Posterior cingulate gyrus (tissue), 11 donors: ENCODE data around the gene KIRREL3.

Experiments used
- DNase-seq, 10 donors: peaks; one replicate each; pipeline versions ENCODE4 v3.0.0 to v3.0.0-alpha.2; 2020 to 2021; ENCODE audit warnings: mixed read lengths in 3 of 10
- intact Hi-C: fragments of 100-400 bp; cut with DNase I; formaldehyde crosslinking; loops from one replicate; pipeline ENCODE4 v1.15.1; 2023

Gene KIRREL3

DNA sequence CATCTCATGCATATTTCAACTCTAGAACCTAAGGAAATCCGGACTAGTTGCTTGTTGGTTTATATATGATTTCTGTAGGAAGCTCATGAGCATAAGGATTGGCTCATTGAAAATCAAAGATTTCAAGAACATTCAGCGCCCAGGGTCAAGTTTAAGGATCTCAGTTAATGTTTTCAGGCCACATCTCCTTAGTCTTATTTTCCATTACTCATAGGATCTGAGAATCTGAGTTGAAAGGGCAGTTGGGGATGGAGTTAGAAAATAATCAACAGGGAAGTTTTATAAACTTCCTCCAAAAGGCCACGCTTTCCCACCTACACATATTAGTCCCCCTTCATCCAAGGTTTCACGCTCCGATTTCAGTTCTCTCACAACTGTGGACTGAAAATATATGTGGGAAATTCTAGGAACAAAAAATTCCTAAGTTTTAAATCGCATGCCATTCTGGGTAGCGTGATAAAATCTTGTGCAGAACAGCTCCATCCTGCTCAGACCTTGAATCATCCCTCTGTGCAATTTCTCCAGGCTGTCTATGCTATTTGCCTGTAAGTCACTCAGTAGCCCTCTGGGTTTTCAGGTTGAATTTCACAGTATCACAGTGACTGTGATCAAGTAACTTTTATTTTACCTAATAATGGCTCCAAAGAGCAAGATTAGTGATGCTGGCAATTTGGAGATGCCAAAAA is 160.2 kb downstream of the KIRREL3 start:
- DNase-seq: no peak
- intact Hi-C loops: no loop called here

DNA sequence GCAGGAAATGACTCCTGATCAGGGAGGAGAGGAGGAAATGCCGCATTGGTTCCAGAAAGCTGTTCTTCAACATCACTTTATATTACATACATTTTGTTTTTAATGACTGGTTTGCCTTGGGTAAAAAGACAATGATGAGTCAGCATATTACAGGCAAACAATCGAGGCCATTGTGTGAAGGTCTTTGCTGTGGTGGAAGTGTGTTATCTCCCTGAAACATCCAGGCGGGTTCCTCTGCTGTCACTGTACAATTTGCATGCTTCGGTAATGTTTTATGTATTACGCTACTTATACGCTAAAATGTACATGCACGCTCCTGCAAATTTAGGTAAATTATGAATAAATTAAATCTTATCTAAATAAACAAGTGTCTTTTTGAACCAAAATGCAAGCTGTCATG is 161.1 kb downstream of the KIRREL3 start:
- peak in 2 of 10 donors; percentile 27 to 32 for DNase-seq
- intact Hi-C loops: no loop called here

DNA sequence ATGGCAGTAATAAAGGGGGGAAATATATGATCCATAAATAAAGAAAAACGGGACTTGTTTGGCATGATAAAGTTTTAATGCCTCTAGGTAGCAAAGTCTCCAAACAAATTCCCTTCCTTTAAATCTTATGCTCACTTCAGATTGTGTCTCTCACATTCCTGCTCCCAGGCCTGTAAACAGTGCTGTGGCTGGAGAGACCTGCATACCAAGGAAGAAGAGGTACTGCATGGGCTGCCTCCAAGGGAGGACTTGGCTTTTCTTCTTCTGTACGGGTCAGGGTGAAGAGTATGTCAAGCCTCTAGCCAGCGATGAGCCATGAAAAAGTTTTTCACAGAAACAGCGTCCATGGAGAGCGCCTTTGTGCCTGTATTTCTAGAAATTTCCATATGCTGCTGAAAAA is 161.8 kb downstream of the KIRREL3 start:
- intact Hi-C loops: no loop called here
- no peak for DNase-seq

DNA sequence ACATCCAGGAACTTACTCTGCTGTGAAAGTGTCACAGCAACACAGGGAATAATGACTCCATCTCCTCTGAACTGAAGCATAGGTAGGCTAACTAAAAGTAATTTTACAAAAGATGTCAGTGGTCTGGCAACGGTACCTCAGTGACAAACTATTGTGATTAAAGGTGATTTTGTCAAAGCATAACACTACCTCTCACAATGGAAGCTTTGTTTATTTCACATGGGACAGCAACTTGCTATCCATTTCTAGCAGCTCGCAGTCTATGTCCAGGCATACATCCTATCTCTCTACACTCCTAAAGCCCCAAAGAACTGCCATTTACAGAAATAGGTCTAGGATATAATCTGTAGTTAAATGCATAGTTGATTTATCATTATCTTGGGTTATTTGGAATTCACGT is 163.0 kb downstream of the KIRREL3 start:
- intact Hi-C loops: no loop called here
- no peak for DNase-seq

DNA sequence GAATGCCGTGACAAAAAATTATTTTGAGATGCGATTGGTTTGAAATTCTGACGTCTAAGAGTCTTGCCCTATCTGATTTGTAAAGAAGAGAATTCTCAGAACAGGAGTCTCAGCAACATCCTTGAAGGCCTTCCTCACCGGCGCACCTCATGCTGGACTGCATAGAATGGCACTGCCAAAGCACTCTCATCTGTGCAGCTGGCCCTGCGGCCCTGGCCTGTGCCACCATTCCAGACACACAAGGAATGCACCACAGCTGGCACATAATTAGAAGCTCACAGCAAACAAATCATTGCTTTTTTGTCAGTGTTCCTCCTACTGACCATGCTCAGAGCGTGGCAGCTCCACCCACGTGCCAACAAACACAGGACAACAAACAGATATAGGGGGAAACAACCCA is 166.0 kb downstream of the KIRREL3 start:
- peak in 6 of 10 donors; percentile 16 to 91 (median 45) for DNase-seq
- intact Hi-C loops: no loop called here

DNA sequence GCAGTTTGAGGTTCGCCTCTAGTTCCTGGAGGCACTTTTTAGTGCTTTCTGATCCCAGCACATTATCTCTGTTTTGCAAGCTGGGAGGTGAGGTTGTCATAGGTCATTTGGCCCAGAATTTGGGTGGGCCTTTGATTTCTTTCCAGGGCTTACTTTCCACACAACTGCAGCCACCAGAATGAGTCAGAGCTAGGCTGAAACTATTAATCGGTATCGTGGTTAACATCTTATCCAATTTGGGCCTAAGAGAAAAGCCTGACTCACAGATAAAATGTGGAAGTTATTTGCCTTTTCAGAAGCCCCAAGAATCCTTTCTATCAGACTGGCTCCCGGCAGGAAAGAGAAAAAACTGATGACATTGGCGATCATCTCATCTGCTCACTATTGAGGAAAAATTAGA is 166.4 kb downstream of the KIRREL3 start:
- intact Hi-C loops: no loop called here
- DNase-seq: no peak

DNA sequence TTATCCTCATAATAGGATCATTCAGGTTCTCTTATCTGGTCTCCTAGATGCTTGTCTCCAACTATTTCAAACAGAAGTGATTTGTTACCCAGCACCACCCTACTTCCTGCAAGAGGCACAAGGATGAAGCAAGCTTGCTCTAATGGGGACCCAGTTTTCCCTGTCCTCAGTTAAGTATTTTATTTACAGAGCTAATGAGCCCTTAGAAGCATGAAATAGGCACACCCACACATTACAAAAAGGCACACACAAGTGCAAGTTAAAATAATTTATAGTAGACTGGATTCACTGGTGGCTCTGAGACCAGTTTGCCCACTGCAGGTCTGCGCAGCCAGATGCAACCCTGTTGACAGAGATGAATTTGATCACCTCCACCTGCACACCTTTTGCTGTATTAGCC is 167.5 kb downstream of the KIRREL3 start:
- intact Hi-C loops: no loop called here
- no peak for DNase-seq

DNA sequence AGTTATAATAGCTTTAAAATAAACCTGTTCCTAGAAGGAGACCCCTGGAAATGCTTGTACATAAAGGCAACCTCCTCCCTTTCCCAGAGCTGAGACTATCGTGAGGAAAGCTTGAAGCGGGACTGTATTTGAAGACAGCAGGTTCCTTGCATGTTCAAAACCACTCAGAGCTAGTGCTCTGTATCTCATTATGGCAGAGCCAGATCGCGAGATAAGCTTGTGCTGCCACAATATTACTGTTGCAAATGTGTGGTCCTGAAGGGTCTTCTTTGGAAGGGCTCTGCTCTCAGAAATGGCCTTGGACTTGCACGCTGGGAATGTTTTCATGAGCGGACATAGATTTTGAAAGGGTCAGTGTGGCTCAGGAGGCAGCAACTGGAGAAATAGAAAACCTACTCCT is 168.2 kb downstream of the KIRREL3 start:
- no peak for DNase-seq
- intact Hi-C loops: no loop called here

DNA sequence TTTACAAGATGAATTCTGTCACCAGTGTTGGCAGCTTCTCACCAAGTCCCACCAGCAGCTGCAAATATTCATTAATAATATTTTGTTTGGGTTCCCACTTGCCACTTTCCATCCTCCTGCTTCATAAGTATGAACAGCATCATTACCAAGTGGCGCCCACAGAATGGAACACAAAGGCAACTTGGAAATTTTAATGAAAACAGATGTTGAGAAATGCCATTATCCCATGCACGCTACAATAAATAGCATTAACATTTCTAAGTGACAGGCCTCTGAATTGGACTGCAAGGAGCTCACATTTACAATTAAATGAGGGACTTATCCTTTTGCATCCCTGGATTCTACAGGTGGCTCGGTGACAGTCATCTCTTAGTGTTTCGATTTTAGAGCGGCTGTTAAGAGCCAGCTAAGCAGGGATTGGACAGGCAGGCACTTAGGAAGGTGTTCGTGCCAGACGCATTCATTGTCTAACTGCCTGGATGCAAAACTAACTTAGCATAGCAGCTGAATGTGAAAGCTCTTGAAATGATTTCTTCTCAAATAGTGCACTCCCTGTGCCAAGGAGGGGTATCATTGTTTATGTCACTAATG is 170.3 kb downstream of the KIRREL3 start:
- intact Hi-C loops: no loop called here
- DNase-seq: no peak

DNA sequence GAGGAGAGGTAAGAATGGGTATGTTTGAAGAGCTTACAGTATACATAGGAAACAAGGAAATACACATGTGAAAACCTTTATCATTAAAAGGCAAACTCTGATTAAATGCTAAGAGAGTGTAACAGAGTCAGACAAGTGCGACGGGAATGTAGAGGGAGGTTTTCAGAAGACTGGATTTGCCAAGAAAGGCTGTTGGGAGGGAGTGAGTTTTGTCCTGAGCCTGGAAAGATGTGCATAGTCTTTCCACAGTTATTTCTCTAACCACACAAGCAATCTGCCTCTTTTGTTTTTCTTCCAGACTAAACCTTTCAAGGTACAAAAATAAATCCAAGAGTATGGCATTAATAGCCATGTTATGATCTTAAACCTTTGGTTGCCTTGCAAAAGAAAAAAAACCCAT is 170.9 kb downstream of the KIRREL3 start:
- intact Hi-C loops: no loop called here
- DNase-seq: no peak

DNA sequence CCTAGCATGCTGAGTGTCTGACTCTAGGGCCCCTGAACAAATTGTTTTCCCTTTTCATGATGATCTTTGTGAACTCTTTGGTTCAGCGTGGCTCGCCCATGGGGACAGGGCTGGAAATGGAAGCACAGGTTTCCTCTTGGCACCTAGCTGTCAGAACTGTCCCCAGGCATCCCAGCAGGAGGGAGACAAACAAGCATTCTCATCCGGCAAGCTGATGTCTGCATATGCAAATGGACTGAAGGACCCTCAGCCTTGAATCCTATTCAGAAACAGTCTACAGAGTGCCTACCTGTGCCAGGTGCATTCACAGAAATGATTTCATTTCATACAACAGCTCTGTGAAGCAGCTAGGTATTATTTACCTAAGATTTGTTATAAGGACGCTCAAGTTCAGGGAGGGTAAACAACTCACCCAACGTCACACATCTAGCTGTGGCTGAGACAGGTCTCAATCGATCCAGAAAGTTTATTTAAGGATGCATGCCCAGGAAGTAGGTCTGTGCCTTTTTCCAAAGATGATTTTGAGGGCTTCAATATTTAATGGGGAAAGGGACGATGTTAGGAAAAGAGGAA is 176.4 kb downstream of the KIRREL3 start:
- DNase-seq: no peak
- intact Hi-C loops: no loop called here

DNA sequence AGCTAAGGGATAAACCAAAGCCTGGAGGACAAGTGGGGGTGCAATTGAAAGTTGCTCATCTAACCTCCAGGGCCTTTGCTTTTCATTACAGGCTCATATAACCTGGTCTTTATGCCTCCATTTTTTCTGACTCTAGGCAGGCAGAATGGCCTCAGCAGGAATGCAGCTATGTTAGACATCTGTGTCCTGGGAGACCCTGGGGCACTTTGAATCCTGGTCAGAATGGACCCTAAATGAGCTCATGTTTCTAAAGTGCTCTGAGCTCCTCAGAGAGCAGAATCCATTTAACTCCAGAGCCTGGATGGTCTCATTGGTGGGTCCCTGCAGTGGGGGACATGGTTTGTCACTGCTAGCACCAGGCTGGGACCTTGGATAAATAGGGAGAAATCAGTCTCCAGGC is 177.3 kb downstream of the KIRREL3 start:
- DNase-seq: no peak
- intact Hi-C loops: no loop called here

DNA sequence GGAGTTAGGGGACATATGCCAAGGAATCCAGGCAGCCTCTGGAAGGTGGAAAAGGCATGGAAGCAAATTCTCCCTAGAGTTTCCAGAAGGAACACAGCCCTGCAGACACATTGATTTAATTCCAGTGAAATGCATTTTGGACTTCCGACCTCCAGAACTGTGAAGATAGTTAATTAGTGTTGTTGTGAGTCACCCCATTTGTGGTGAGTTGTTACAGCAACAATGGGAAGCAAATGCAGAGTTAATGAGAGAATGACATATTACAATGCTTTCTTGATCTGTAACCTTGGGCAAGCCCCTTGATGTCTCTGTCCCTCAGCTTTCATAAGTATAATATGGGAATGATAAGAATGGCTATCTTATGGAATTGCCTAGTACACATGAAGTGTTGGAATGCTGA is 178.7 kb downstream of the KIRREL3 start:
- intact Hi-C loops: no loop called here
- DNase-seq: no peak

DNA sequence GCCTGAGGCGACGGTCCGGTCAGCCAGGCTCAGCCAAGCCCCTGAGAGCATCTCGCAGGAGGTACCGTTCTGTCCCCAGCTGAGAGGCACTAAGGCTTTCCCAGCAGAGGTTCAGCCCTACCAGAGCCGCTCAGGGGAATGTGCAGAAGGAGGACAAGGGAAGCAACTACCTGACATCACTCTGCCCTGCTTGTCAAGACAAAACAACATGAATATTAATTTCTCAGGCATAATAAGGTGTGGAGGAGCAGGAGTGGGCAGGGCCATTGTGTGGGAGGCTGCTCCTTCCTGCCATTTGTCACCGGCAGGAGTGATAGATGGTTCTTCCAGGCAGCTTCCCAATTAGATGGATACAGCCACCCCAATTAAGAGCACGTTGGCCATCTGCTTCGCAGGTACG is 181.4 kb downstream of the KIRREL3 start:
- intact Hi-C loops: no loop called here
- no peak for DNase-seq

DNA sequence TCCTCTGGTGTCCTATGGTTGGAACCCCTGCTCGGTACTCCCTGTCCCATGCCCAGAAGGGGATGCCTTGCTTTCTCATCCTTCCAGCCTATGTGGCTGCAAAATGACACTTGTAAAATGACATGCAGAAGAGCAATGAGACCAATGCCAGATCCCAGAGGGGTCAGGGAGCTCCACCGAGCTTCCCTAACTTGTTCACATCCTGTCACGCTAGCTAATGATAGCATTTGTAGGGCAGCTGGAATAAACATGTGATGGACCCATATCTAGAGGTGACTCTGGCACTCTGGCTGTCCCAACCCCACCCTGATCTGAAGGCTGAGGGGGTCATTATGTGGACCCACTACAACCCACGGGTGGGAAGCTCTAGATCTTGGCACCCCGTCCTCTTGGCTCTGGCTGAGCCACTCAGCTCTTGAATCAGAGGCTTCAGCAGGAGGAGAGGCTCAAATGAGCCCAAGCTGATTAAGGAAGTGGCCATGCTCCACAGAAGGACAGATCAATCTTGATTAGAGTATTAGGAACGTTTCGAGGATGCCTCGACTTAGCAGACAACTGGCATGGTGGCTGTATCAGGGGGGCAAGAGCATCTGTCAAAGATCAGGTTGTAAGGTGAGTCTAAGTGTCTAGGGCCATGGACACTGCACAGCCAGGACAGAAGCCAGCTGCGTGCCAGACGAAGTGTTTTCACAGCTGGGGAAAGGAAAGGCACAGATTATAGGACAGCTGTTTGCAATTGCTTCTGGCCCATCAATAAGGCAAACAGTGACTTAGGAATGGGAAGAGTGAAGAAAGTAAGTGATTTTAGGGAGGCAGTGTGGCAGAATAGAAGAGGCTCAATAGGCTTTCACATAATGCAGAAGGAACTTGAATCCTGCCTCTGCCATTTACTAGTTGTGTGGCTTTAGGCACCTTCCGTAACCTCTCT is 182.8 kb downstream of the KIRREL3 start:
- no peak for DNase-seq
- intact Hi-C loops: no loop called here

DNA sequence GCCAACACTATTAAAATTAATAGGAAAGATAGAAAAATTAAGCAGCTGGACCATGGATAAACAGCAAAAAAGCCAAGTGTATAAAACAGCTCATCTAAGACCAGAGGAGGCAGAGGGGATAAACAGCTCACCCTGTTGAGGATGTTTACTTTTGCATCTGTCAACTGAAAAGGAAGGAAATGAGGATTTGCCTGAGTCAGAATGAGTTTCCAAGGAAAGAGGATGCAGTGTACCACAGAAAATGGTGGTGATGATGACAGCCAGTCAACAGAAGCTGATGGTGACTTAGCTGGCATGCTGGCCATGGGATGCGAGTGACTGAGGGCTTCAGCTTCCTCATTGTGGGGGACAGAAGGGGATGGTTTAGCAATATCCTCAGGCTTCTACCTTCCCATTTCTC is 183.5 kb downstream of the KIRREL3 start:
- no peak for DNase-seq

DNA sequence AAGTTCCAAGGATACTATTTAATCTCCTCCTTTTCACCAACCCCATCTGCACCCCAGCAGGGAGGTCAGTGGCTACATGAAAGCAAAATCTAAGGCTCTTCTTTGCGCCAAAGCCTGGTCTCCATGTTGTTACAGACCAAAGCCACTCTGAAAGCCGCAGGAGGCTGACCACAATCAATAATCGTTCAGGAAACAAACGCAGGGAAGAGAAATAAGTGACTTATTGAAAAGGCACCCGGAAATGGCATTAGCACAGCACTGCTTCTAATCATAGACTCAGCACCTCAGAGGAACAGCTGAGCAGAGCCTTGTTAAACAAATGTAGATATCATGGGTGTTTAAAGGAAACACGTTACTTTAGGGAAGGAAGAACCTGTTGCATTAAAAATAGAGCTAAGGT is 183.9 kb downstream of the KIRREL3 start:
- intact Hi-C loops: no loop called here
- DNase-seq: no peak

More for the DNA sequence above, 183.5 kb downstream of the KIRREL3 start:
- intact Hi-C loops: no loop called here

DNA sequence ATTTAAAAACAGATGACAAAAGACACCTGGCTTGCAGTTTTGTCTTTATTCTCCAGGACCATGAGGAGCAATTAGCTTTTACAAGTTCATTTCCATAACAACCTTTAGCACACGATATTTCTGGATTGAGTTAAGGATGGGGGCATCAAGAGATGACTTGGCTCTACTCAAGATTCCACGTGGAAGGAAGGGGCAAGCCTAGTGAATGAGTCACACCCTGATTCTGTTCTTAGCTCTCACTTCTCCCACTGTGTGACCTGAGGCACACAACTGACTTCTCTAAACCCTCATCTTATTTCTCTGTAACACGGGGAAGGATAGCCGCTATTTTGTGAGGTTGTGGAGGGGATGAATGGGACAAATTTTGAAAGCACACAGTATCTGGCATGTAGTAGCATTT is 185.5 kb downstream of the KIRREL3 start:
- intact Hi-C loops: no loop called here
- no peak for DNase-seq

DNA sequence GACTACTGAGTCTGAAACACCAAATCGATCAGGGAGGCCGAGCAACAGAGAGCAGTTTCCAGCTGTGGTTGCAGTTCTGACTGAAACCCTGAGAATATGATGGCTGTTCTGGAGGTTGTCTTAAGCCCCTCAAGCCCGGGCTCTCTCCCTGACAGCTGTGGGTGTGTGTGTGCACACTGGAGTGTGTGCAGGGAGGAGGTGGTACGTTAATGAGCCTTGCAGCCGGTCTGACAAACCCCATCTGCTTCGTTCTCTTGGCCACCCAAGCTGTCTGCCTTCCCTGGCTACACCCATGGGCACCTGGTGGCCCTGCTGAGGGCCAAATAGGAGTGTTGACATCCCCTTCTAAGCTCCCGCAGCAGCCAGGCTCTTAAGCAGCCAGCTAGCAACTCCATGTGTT is 189.8 kb downstream of the KIRREL3 start:
- DNase-seq: no peak
- intact Hi-C loops: no loop called here

DNA sequence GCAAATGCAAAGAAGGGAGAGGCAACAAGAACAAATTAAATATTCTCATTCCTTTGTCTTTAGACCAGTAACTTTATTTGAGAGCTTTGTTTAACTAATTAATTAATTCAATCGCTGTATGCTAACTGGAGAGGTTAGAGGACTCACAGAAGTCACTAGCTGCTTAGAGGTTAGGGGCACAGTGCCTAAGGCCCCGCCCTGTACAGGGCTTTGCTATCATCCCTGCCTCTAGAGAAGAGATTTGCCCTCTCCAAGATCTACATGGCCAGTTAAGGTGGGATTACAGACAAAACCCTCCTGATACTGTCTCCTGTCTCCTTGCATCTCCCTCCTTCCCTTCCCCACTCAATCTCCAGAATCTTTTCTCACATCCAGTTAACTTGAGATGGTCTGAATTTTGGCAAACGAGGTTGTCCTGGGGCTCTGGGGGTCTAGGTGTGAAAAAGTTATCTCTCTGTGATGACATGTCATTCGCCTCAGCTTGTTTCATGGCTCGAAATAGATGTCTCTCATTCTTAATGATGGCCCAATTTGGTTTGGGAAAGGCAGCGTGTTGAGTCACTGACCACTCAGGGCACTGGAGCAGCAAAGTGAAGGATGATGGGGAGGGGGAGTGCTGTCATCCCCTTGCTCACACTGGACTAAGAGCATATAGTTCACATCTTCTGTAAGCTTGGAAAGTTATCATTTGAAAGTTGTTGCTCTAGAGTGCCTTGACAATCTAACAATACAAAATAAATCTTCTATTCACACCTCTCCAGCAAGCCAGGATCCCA is 190.9 kb downstream of the KIRREL3 start:
- intact Hi-C loops: no loop called here

DNA sequence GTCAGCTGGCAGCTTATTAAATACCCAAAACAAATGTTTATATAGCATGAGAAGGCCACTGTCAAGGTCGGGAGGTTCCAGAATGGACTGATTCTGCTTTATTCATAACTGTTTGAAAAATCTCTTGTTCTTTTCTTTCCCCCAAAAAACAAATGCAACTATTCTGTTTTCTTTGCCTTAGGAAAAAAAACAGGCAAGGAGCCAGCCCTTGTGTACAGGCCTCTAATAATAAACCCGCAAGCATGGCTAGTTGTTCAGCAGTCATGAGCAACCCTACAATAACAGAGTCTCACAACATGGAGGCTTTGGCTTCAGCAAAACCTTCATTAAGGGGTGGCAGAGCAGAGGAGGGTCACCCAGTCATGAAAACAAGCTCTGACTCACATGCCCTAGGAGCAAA is 191.7 kb downstream of the KIRREL3 start:
- peak in 2 of 10 donors; percentile 38 to 43 for DNase-seq
- intact Hi-C loops: no loop called here

More for the DNA sequence above, 190.9 kb downstream of the KIRREL3 start:
- DNase-seq: no peak
